ENCODE measurements around the gene BEST3.
"Not testable (repeated sequence)": the region's sequence is repeated elsewhere in the genome, so short reads cannot be mapped to it uniquely, and the experiment has no call there.

BEST3 gene

GRCh38 chr12:69687390-69687789, 11.7 kb downstream of the BEST3 start:
- DNase-seq: no peak

- DNase-seq: no peak
Observed at GRCh38 chr12:69686731-69687130, 12.4 kb downstream of the BEST3 start.

- no peak for DNase-seq
Observed at GRCh38 chr12:69685810-69686209, 13.3 kb downstream of the BEST3 start.

- DNase-seq: no peak
Observed at GRCh38 chr12:69684466-69684865, 14.6 kb downstream of the BEST3 start.

- no peak for DNase-seq
Observed at GRCh38 chr12:69682110-69682755, 16.9 kb downstream of the BEST3 start.

GRCh38 chr12:69679119-69679518, 20.0 kb downstream of the BEST3 start:
- no peak for DNase-seq

GRCh38 chr12:69676257-69677012, 22.7 kb downstream of the BEST3 start:
- no peak for DNase-seq

GRCh38 chr12:69672195-69672594, 26.9 kb downstream of the BEST3 start:
- DNase-seq: no peak

GRCh38 chr12:69671597-69671996, 27.5 kb downstream of the BEST3 start:
- DNase-seq: no peak

- no peak for DNase-seq
Observed at GRCh38 chr12:69666798-69667197, 32.3 kb downstream of the BEST3 start.

GRCh38 chr12:69664930-69665377, 34.1 kb downstream of the BEST3 start:
- not testable (repeated sequence) for DNase-seq

- DNase-seq: no peak
Observed at GRCh38 chr12:69663726-69664125, 35.4 kb downstream of the BEST3 start.

GRCh38 chr12:69662764-69663163, 36.3 kb downstream of the BEST3 start:
- no peak for DNase-seq

- DNase-seq: no peak
Observed at GRCh38 chr12:69661386-69661785, 37.7 kb downstream of the BEST3 start.

- DNase-seq: no peak
Observed at GRCh38 chr12:69660164-69660863, 38.8 kb downstream of the BEST3 start.

- no peak for DNase-seq
Observed at GRCh38 chr12:69658203-69658602, 40.9 kb downstream of the BEST3 start.

GRCh38 chr12:69657376-69658137, 41.5 kb downstream of the BEST3 start:
- DNase-seq: no peak

GRCh38 chr12:69655616-69656340, 43.3 kb downstream of the BEST3 start:
- no peak for DNase-seq

- DNase-seq: no peak
Observed at GRCh38 chr12:69653703-69654102, 45.4 kb downstream of the BEST3 start.

GRCh38 chr12:69651922-69652321, 47.2 kb downstream of the BEST3 start:
- DNase-seq: no peak

GRCh38 chr12:69649529-69649928, 49.6 kb downstream of the BEST3 start:
- no peak for DNase-seq

GRCh38 chr12:69648476-69648875, 50.6 kb downstream of the BEST3 start:
- no peak for DNase-seq
